Renal pelvis (tissue), 4 donors: Measurements from ENCODE around the gene CPXM2. TPM values are rescaled to one million over a fixed set of nuclear protein-coding genes. Genes with fewer than 3 reads are reported as not detected.

ENCODE experiments used
- DNase-seq: peaks from one replicate; pipeline ENCODE4 v3.0.0-alpha.2; 2013
- polyA plus RNA-seq, 3 donors: library from polyadenylated mRNA; unstranded; fragments of 120-200 nt; gene quantifications; one replicate each; pipeline ENCODE4 v1.2.1, GENCODE V29; 2013; ENCODE audit not compliant: insufficient read length in 3 of 3

Gene CPXM2
- polyA plus RNA-seq, 3 donors, result 4.1 to 6.3 (median 4.9) TPM

- no peak for DNase-seq
These were observed 15.5 kb upstream of the CPXM2 start for GRCh38 chr10:123906884-123907652.

DNA sequence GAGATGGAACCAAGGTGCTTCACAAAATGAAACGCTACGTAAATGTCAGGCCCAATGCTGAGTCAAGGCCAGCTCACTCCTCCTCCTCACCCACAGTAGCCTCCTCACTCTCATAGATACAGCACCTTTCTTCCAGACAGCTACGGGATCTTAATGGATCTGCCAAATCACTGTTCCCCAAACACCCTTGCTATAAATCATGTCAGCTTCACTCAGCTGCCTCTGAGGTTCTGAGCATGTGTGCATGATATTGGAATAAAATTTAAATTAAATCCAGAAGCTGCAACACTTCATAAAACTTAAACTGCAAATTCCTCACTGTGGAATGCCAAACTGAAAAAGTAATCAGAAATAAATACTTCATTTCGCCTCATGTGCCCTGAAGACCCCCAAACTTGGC is 14.7 kb upstream of the CPXM2 start:
- DNase-seq, result no peak

GRCh38 chr10:123904834-123905409 is 13.3 kb upstream of the CPXM2 start:
- DNase-seq, result no peak

DNA sequence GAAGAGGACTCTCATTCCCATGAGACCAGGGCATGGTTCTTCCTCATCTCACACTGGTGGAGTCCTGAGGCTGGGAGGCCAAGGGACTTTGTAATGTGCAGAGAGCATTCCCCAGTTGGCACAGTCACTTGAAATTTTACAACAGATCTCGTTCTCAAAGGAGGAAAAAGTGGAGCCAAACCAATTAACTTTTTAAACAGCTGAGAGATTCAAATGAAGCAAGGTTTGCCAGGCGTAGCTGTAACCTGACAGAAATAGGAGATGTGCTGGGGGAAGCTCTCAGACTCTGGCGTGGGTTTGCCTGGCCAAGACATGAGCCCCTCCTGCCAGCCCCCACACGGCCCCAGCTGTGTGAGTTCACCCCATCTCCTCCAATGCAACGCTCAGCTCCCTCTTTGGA is 12.0 kb upstream of the CPXM2 start:
- no peak for DNase-seq

GRCh38 chr10:123901621-123902020 is 10.0 kb upstream of the CPXM2 start:
- DNase-seq, result no peak

DNA sequence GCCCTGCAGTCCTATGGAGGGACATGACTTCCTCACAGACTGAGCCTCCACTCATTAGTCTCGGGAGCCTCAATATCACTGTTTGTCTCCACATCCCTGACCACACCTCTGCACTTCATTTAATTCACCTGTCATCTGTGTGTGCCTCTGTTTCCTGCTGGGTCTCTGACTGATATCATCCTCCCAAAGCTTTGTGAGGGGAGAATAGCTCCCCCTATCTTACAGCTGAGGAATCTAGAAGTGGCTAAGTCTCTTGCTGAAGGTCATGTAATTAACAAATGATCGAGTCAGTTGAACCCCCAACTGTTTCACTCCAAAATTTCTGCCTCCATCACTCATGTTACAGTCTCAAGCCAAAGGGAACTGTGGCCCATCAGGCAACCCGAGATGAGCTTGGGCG is 5.5 kb upstream of the CPXM2 start:
- DNase-seq, result no peak

GRCh38 chr10:123896246-123896927 is 4.8 kb upstream of the CPXM2 start:
- no peak for DNase-seq

DNA sequence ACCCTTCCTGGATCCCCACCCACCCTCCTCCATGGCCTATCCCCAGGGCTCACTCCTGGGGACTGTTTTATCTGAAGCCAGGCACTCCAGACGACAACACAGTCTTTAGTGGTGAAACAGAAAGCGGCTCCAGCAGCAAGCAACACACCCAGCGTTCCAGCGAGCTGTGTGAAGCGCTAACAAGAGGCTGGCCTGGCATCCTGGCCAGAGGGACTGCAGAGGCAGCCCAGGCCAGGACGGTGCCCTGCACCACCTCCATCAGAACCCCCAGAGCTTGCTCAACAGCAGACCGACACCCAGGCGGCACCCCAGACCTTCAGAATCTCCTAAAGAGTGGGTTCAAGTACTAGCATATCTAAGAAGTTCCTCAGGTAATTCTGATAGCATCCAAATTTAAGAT is 2.0 kb upstream of the CPXM2 start:
- no peak for DNase-seq

GRCh38 chr10:123890756-123891143 is 857 bp downstream of the CPXM2 start:
- DNase-seq, result no peak

DNA sequence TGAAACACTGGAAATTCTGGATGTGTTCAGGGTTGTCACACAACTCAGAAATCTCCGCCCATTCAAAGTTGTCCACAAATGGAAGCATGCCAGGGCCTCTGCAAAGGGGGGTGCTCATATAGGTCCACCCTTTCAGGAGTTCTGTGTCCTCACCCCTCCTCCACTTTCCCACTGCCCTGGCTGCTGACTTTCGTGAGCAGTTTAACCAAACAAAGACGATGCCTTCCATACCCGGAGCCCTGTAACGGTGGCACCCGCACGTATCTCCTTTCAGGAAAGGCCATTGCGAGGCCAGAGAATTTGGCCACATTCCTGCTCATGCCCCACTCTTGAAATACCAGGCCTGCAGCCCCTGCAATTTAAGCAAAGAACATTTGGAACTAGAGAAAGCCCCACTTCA is 1.4 kb downstream of the CPXM2 start:
- no peak for DNase-seq

DNA sequence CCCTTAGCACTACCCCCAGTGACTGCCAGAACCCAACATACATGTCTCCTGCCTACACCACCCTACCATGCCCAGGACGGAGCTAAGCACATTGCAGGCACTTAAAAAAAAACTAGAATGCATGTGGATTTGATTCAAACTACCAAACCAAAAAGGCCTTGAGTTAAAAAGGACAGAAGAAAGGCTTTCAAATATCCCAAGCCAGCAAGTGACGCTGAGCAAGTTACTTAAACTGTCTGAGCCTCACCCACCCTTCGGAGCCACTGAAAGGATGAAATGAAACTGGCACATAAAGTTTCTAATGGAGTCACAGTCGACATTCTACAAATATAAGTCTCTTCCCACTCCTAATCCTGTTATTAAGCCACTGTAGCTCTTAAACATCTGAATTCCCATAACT is 1.8 kb downstream of the CPXM2 start:
- no peak for DNase-seq

DNA sequence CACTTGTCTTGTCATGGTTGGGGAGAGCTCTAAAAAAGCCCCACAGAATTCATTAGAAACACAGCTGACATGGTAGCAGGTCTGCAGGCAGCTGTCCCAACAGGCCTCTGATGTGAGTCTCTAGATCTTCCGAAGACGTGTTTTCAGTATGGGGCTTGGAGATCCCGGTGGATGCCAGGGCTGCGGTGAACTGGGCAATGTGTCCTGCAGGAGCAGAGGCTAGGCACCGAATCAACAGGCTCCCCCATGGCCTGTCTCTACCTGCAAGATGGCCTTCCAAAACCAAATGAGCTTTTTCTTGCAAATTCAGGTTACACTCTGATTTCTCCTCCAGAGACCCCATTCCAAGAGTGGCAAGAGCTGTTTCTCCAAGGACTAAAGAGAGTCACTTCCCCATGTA is 2.9 kb downstream of the CPXM2 start:
- DNase-seq, result no peak

DNA sequence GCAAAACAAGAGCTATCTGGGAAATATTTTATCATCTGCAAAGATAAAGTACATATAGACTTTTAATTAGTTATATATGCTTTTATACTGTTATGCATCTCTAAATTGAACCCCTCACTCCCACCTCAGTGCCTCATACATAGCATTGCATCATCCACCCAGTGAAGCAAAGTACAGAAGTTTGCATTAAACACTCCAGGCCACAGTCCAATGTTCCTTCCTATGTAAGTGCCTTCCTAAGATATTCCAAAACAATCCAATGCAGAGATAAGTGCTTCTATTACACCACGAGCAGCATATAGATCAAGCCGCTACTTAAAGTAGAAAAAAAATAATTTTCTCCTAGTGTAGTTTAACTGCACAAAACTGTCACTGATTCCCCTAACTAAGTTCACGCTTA is 3.4 kb downstream of the CPXM2 start:
- DNase-seq, result no peak

DNA sequence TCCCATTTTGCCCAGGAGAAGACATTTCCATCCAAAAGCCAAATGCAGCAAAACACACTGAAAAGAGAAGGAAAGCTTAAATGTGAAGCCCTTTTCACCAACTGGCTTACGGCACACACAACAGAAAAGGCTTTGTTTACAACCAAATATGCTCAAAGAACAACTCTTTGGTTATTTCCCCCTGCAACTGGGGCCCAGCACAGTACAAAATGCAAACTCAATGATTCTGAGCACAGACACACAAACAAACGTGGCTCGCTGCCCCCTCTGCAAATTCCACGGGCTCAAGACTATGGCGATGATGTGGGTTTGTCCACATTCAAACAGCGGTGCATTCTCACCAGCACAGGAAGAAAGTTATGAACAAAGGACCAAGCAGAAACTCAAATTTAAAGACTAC is 5.3 kb downstream of the CPXM2 start:
- DNase-seq, result no peak

DNA sequence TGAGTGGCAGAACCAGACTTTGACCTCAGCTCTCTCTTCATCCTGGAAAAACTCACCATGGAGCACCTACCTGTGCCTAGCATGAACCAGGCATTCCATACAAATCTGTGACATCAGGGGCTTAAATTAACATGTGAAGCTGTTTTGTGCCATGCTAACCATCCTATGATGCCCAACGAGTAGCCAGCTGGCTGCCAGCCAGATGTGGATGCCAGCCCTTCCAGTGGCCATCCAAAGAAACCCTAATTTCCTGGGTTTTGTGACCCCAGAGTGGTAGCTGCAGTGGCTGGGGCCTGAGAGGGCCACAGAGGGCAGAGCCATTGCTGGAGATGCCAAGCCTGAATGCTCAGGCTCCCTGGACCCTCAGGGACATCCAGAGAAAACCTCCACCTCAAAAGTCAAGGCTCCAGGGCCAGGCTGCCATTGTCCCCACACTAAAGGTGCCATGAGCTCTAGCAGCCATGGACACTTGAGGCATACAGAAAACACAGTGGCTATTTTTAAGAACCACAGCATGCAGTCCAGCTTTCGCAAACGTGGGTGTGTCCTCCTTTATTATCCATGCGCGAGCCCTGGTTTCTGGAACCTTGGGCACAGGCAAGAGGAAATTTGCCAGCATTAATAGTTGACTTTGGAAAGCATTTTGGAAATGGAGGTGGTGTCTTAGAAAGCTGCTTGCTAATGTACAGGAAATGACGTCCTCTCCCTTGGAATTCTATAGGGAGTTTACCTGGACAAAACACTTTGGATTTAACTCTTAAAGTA is 6.0 kb downstream of the CPXM2 start:
- no peak for DNase-seq

DNA sequence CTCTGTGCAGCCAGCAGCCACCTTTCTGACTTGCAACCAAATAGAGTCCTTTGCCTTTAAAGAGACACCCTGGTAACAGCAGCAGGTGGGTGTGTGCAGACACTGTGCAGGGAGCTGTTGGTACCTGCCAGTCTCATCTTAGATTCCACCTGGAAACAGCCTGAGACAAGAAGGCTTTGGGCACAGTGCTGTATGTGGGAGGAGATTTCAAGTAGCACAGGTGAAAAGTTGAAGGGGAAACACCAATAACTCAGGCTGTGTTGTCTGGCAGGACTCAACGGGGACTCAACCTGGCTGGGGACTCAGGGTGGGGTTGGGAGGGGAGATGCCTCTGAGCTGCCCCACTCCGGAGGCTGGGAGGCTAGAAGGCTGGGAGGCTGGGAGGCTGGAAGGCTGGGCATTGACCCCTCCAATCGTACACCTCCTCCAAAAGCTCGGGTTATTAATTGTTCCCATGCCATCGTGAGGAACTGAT is 6.7 kb downstream of the CPXM2 start:
- DNase-seq, result no peak

GRCh38 chr10:123884351-123884906 is 7.2 kb downstream of the CPXM2 start:
- DNase-seq, result no peak

GRCh38 chr10:123883673-123884320 is 7.8 kb downstream of the CPXM2 start:
- no peak for DNase-seq

- no peak for DNase-seq
These were observed 8.7 kb downstream of the CPXM2 start for GRCh38 chr10:123882681-123883445.

DNA sequence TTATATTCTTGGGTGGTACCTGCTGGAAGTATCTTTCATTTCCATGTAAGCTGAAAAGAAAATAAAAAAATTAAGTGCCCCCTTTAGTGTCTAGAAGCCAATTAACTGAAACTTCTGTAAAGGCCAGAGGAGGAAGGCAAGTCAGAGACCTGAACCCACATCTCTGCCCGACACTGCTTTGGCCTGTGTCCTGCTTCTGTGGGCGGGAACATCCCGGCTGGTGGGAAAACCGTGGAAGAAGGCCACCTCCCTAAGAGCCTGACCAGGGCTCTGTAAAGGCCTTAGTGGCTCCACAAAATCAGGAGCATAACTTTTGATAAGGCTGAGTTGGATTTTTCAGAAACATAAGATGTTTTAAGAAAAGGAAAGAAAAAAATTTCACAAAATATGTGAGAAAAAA is 9.4 kb downstream of the CPXM2 start:
- no peak for DNase-seq
